ENCODE data around the gene KLK12. TPM values are rescaled to one million over a fixed set of nuclear protein-coding genes. Genes with fewer than 3 reads are reported as not detected.

Gene KLK12
- total RNA-seq, 2 donors from 2014 or later: not detected

- intact Hi-C loops (cut with DNase I): no loop called here
- no peak for DNase-seq (ENCODE audit: low spot score)
Measured at GRCh38 chr19:51020988-51021651, 13.7 kb downstream of the KLK12 start.

- DNase-seq (ENCODE audit: low spot score): no peak
- intact Hi-C loops (cut with DNase I): no loop called here
Measured at GRCh38 chr19:51019544-51019925, 15.3 kb downstream of the KLK12 start, which contains the start of gene KLK10. KLK10 (minus strand) TSS chr19:51019709; CDS start chr19:51019130, 579 bp downstream.

GRCh38 chr19:51018745-51019543 lies 15.9 kb downstream of the KLK12 start:
- DNase-seq (ENCODE audit: low spot score): no peak
- intact Hi-C loops (cut with DNase I): no loop called here

GRCh38 chr19:51016798-51017683 lies 17.8 kb downstream of the KLK12 start:
- intact Hi-C loops (cut with DNase I): no loop called here
- DNase-seq (ENCODE audit: low spot score): peak; percentile 87

- no peak for DNase-seq (ENCODE audit: low spot score)
- intact Hi-C loops (cut with DNase I): no loop called here
Measured at GRCh38 chr19:51015691-51016267, 19.0 kb downstream of the KLK12 start.

GRCh38 chr19:51014242-51014641 lies 20.6 kb downstream of the KLK12 start:
- DNase-seq (ENCODE audit: low spot score): no peak
- intact Hi-C loops (cut with DNase I): no loop called here

GRCh38 chr19:51012661-51013190 lies 22.1 kb downstream of the KLK12 start:
- intact Hi-C loops (cut with DNase I): no loop called here
- DNase-seq (ENCODE audit: low spot score): peak; percentile 23

- intact Hi-C loops (cut with DNase I): no loop called here
- peak; percentile 20 for DNase-seq (ENCODE audit: low spot score)
Measured at GRCh38 chr19:51010066-51010795, 24.6 kb downstream of the KLK12 start.

GRCh38 chr19:51009061-51009891 lies 25.5 kb downstream of the KLK12 start:
- DNase-seq (ENCODE audit: low spot score): peak; percentile 53
- intact Hi-C loops (cut with DNase I): no loop called here

GRCh38 chr19:51007488-51007887 lies 27.3 kb downstream of the KLK12 start:
- intact Hi-C loops (cut with DNase I): no loop called here
- DNase-seq (ENCODE audit: low spot score): peak; percentile 2

- intact Hi-C loops (cut with DNase I): no loop called here
- DNase-seq (ENCODE audit: low spot score): peak; percentile 70
Measured at GRCh38 chr19:51006406-51006805, 28.4 kb downstream of the KLK12 start.

GRCh38 chr19:51005248-51005647 lies 29.6 kb downstream of the KLK12 start:
- intact Hi-C loops (cut with DNase I): no loop called here
- DNase-seq (ENCODE audit: low spot score): no peak

- DNase-seq (ENCODE audit: low spot score): peak; percentile 63
- intact Hi-C loops (cut with DNase I): no loop called here
Measured at GRCh38 chr19:51003316-51003715, 31.5 kb downstream of the KLK12 start.

- intact Hi-C loops (cut with DNase I): no loop called here
- DNase-seq (ENCODE audit: low spot score): peak; percentile 70
Measured at GRCh38 chr19:51002542-51003311, 32.1 kb downstream of the KLK12 start.

GRCh38 chr19:51002089-51002532 lies 32.7 kb downstream of the KLK12 start:
- peak; percentile 37 for DNase-seq (ENCODE audit: low spot score)
- intact Hi-C loops (cut with DNase I): no loop called here

- DNase-seq (ENCODE audit: low spot score): no peak
- intact Hi-C loops (cut with DNase I): no loop called here
Measured at GRCh38 chr19:51001515-51001914, 33.3 kb downstream of the KLK12 start, which contains the start of gene KLK8. KLK8 (minus strand) TSS chr19:51001604; CDS start chr19:51001167, 437 bp downstream.

- no peak for DNase-seq (ENCODE audit: low spot score)
- intact Hi-C loops (cut with DNase I): no loop called here
Measured at GRCh38 chr19:51000981-51001380, 33.8 kb downstream of the KLK12 start.

Data from posterior vena cava (tissue), 2 donors.